T follicular helper cell (primary cell): ENCODE results near the gene GPC6.

ENCODE experiments used
- DNase-seq: peaks from one replicate; pipeline ENCODE4 v3.0.0-alpha.2; 2020; ENCODE audit warnings: low read depth

The GPC6 gene

GRCh38 chr13:94115054-94115453 lies 888.4 kb downstream of the GPC6 start:
- DNase-seq, result no peak

GRCh38 chr13:94119360-94119936 lies 892.8 kb downstream of the GPC6 start:
- no peak for DNase-seq

GRCh38 chr13:94120878-94121277 lies 894.3 kb downstream of the GPC6 start:
- DNase-seq, result no peak

- DNase-seq, result no peak
Measured at GRCh38 chr13:94121686-94122085, 895.1 kb downstream of the GPC6 start.

- DNase-seq, result no peak
Measured at GRCh38 chr13:94122300-94122915, 895.8 kb downstream of the GPC6 start.

- no peak for DNase-seq
Measured at GRCh38 chr13:94123557-94123956, 897.0 kb downstream of the GPC6 start.

- DNase-seq, result no peak
Measured at GRCh38 chr13:94128430-94128829, 901.8 kb downstream of the GPC6 start.

- no peak for DNase-seq
Measured at GRCh38 chr13:94129490-94129894, 902.9 kb downstream of the GPC6 start.

- no peak for DNase-seq
Measured at GRCh38 chr13:94138831-94139230, 912.2 kb downstream of the GPC6 start.

- DNase-seq, result no peak
Measured at GRCh38 chr13:94139393-94139995, 912.9 kb downstream of the GPC6 start.

- DNase-seq, result no peak
Measured at GRCh38 chr13:94140027-94140426, 913.4 kb downstream of the GPC6 start.

- DNase-seq, result no peak
Measured at GRCh38 chr13:94140511-94140910, 913.9 kb downstream of the GPC6 start.

GRCh38 chr13:94143624-94144350 lies 917.2 kb downstream of the GPC6 start:
- no peak for DNase-seq

GRCh38 chr13:94145966-94146365 lies 919.4 kb downstream of the GPC6 start:
- no peak for DNase-seq

GRCh38 chr13:94153586-94153985 lies 927.0 kb downstream of the GPC6 start:
- no peak for DNase-seq

- DNase-seq, result no peak
Measured at GRCh38 chr13:94154367-94154766, 927.8 kb downstream of the GPC6 start.

GRCh38 chr13:94157705-94158218 lies 931.2 kb downstream of the GPC6 start:
- DNase-seq, result no peak

GRCh38 chr13:94160875-94161274 lies 934.3 kb downstream of the GPC6 start:
- DNase-seq, result no peak

- DNase-seq, result no peak
Measured at GRCh38 chr13:94162289-94162688, 935.7 kb downstream of the GPC6 start.

- no peak for DNase-seq
Measured at GRCh38 chr13:94163535-94163934, 936.9 kb downstream of the GPC6 start.

- DNase-seq, result no peak
Measured at GRCh38 chr13:94168783-94169453, 942.3 kb downstream of the GPC6 start.

- no peak for DNase-seq
Measured at GRCh38 chr13:94169454-94170144, 943.0 kb downstream of the GPC6 start.
